ENCODE results near the gene STK38. TPM values are rescaled to one million over a fixed set of nuclear protein-coding genes. Genes with fewer than 3 reads are reported as not detected.

Gene STK38
- total and polyA plus RNA-seq, 2 of the 4 experiments (the other 2 are of a cell fraction), result 10.6 to 19.7 TPM

DNA sequence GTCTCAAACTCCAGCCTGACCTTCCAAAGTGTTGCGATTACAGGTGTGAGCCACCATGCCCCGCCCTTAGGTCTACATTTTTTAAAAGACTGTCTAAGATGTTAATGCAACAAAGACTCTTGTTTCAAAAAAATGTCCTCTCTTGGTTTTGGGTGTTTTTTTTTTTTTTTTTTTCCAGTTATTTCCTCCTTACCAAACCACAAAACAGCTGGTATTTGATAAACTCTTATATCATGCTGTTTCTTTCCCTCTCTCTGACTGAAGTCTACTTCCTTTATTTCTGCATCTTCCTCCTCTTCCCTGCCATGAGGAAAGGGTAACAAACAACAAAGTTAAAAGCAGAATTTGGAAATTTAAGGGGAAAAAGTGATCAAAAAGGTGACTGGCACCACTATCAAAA is 21.2 kb downstream of the STK38 start:
- H3K27me3 ChIP-seq (ENCODE audit: control insufficient read depth, insufficient read depth, low read length), result no peaks in the 10 kb centered on the region
- CTCF ChIA-PET, result no interaction called here
- peaks cover 11% of the 10 kb centered on the region for H3K36me3 ChIP-seq (ENCODE audit: control insufficient read depth, insufficient read depth, low read length)
- ATAC-seq (ENCODE audit: low read depth) (no peak), DNase-seq (no peak)
- H3K18ac ChIP-seq (ENCODE audit: low read depth, low read length), result no peak overlapping the region
- no peak overlapping the region for H4K8ac ChIP-seq (ENCODE audit: low read depth in 2 of 2, low read length in 2 of 2)
- H2AFZ ChIP-seq (replicated peaks; ENCODE audit: low read length, poor library complexity), result no peak overlapping the region
- in situ Hi-C loops (cut with MboI; ENCODE audit: low sequenced_read_pairs) (no loop called here), dilution Hi-C loops (cut with HindIII; ENCODE audit: low sequenced_read_pairs, unreplicated experiment) (no loop called here), intact Hi-C loops (cut with micrococcal nuclease) (no loop called here)
- H4K20me1 ChIP-seq (ENCODE audit: insufficient read depth, low read length), result peaks cover 3% of the 10 kb centered on the region; the same call in 1 of the 2 replicates
- H3K4ac ChIP-seq (ENCODE audit: low read depth, low read length), result no peak overlapping the region
- H3K9me3 ChIP-seq (ENCODE audit: control insufficient read depth, insufficient read depth, low read length), result no peaks in the 10 kb centered on the region
- H2BK120ac ChIP-seq (ENCODE audit: low read depth, low read length), result no peak overlapping the region
- no peak overlapping the region for H3K4me2 ChIP-seq (ENCODE audit: low read depth, low read length)
- 0 out of 2 replicates have a peak, but pooled peaks cover 3% of the 10 kb centered on the region for H3K9me1 ChIP-seq (ENCODE audit: insufficient read depth, low read length)
- no CpG with 5 or more reads among the region's 2 CpGs for WGBS, 2 experiments (ENCODE audit: extremely low coverage in 2 of 2, insufficient read length in 1 of 2)
- TF ChIP-seq RFX5 (IDR thresholded peaks at IDR 0.05; ENCODE audit: low read depth, low read length) (no peak), MAFK (IDR thresholded peaks at IDR 0.05; ENCODE audit: low read depth, low read length) (no peak), CHD1 (IDR thresholded peaks at IDR 0.05; ENCODE audit: low read depth, low read length) (no peak), MAZ (IDR thresholded peaks at IDR 0.05; ENCODE audit: borderline replicate concordance, low read depth, low read length) (no peak), SMC3 (IDR thresholded peaks at IDR 0.05; ENCODE audit: low read depth, low read length) (no peak), RAD21 (IDR thresholded peaks at IDR 0.05; ENCODE audit: low read length) (no peak), POLR2A (IDR thresholded peaks at IDR 0.05; ENCODE audit: low read depth, low read length) (no peak)
- TF ChIP-seq, protein P1, sequence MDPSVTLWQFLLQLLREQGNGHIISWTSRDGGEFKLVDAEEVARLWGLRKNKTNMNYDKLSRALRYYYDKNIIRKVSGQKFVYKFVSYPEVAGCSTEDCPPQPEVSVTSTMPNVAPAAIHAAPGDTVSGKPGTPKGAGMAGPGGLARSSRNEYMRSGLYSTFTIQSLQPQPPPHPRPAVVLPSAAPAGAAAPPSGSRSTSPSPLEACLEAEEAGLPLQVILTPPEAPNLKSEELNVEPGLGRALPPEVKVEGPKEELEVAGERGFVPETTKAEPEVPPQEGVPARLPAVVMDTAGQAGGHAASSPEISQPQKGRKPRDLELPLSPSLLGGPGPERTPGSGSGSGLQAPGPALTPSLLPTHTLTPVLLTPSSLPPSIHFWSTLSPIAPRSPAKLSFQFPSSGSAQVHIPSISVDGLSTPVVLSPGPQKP (IDR thresholded peaks at IDR 0.05; ENCODE audit: borderline replicate concordance, low read depth, low read length), result no peak
- TF ChIP-seq, protein P2, sequence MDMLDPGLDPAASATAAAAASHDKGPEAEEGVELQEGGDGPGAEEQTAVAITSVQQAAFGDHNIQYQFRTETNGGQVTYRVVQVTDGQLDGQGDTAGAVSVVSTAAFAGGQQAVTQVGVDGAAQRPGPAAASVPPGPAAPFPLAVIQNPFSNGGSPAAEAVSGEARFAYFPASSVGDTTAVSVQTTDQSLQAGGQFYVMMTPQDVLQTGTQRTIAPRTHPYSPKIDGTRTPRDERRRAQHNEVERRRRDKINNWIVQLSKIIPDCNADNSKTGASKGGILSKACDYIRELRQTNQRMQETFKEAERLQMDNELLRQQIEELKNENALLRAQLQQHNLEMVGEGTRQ (IDR thresholded peaks at IDR 0.05; ENCODE audit: low read depth, low read length), result no peak
- no peak overlapping the region for H2AK9ac ChIP-seq (replicated peaks; ENCODE audit: low read depth, low read length, poor library complexity)
- no peak overlapping the region for H2BK20ac ChIP-seq (ENCODE audit: low read depth, low read length)
- no peak overlapping the region for H3K4me3 ChIP-seq (ENCODE audit: insufficient read depth, low read depth, low read length)
- H2AK5ac ChIP-seq (ENCODE audit: low read depth, low read length), result no peak overlapping the region
- no peak overlapping the region for H3K56ac ChIP-seq (ENCODE audit: extremely low read depth, insufficient read depth, low read length)
- H4K91ac ChIP-seq (ENCODE audit: insufficient read depth, low read depth, low read length), result no peak overlapping the region
- no peak overlapping the region for H3K23ac ChIP-seq (ENCODE audit: low read depth, low read length)
- H4K5ac ChIP-seq (ENCODE audit: low read depth, low read length), result no peak overlapping the region
- H3K14ac ChIP-seq (replicated peaks; ENCODE audit: low read depth, low read length), result no peak overlapping the region; the same call in 1 of the 2 replicates
- no peak overlapping the region for H3K27ac ChIP-seq (ENCODE audit: insufficient read depth, low read length)
- no peak overlapping the region for H3K9ac ChIP-seq (ENCODE audit: low read depth, low read length)
- no peak overlapping the region for H2BK15ac ChIP-seq (ENCODE audit: low read depth, low read length)
- no peak overlapping the region for H2BK5ac ChIP-seq (ENCODE audit: low read depth, low read length, poor library complexity, severe bottlenecking)
- peaks cover 5% of the 10 kb centered on the region for H3K4me1 ChIP-seq (ENCODE audit: control insufficient read depth, insufficient read depth, low read length)
- BruUV-seq (replicated peaks), result no TSS peak
- H3K79me1 ChIP-seq (ENCODE audit: low read depth in 1 of 2, low read length in 2 of 2), result peaks cover 18 to 61% of the 10 kb centered on the region in 2 experiments
- POLR2A ChIA-PET (ENCODE audit: unreplicated experiment), result interaction anchor here (0.6 to 1.1 kb wide), 2 partner anchors 83 to 327 kb away, joined by 6 to 13 read pairs; no protein-coding TSS in a partner anchor
